GM19467 (cell line): ENCODE results near the gene NIBAN1.
"Not testable (repeated sequence)": the region's sequence is repeated elsewhere in the genome, so short reads cannot be mapped to it uniquely, and the experiment has no call there.

Experiments
- ATAC-seq: cut with Tn5 transposase; IDR thresholded peaks from one replicate; pipeline ENCODE4 v1.9.1; 2021; ENCODE audit warnings: mild to moderate bottlenecking, moderate library complexity; ENCODE audit not compliant: unreplicated experiment

The NIBAN1 gene

GRCh38 chr1:184974056-184974836 lies at the start of gene NIBAN1:
TSS of gene NIBAN1 (minus strand) at chr1:184974508. CDS start at chr1:184974356, 152 bp downstream.
- ATAC-seq = peak; percentile 62

- no peak for ATAC-seq
Observed at GRCh38 chr1:185017966-185018365, 43.7 kb upstream of the NIBAN1 start.

GRCh38 chr1:185017338-185017737 lies 43.0 kb upstream of the NIBAN1 start:
- ATAC-seq = no peak

GRCh38 chr1:185016880-185017279 lies 42.6 kb upstream of the NIBAN1 start:
- no peak for ATAC-seq

DNA sequence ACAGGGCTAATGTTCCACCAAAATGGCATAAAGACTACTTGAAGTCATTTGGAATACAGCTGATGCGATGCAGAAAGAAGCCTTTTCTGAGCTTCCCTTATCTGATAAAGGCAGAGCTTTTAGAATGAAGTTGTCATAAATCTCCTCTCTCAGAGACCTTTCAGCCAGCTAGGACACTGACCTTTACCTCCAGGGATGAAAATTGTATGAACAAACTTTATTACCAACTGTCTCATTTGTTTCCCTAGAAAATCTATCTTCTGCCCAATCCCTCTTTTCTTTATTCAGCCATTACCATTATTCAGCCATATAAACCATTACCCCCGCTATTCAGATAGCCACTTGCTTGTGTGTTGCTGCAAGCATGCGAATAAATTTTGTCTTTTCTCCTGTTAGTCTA lies 41.3 kb upstream of the NIBAN1 start:
- ATAC-seq = no peak

DNA sequence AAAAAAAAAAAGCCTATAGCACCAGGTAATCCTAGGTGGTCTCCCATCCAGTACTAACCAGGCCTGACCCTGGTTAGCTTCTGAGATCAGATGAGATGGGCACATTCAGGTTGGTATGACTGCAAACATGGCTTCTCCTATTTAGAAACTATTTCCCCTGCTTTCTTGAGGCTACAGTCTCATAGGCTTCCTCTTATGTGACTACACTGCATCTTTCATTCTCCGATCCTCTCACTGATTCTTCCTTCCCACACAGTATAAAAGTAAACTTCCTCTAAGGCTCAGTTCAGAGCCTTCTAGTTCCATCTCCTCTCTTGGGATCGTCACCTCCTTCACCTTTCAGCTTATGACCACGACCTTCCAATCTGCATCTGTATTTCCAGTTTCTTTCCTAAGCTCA lies 40.6 kb upstream of the NIBAN1 start:
- ATAC-seq = no peak

DNA sequence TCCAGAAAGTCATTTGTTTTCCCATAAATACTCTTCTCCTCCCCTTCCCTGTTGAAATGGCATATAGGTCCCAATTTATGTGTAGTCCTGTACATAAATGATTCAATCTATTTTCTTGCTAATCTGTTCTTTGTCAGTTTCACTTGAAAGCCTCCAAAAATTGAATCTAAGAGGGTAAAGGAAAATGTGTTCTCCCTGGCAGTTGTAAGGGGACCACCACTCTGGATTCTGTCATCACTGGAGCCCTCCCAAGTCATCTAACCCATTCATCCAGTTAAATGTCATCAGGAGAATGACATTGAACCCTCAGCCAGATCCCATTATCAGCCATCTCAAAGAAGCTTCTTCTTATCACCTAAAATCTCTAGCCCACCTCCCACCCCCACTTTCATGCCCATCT lies 36.1 kb upstream of the NIBAN1 start:
- ATAC-seq = no peak

GRCh38 chr1:185008838-185009237 lies 34.5 kb upstream of the NIBAN1 start:
- no peak for ATAC-seq

GRCh38 chr1:185001312-185001880 lies 27.1 kb upstream of the NIBAN1 start:
- ATAC-seq = not testable (repeated sequence)

- not testable (repeated sequence) for ATAC-seq
Observed at GRCh38 chr1:184999974-185000373, 25.7 kb upstream of the NIBAN1 start.

GRCh38 chr1:184994301-184994700 lies 20.0 kb upstream of the NIBAN1 start:
- ATAC-seq = no peak

DNA sequence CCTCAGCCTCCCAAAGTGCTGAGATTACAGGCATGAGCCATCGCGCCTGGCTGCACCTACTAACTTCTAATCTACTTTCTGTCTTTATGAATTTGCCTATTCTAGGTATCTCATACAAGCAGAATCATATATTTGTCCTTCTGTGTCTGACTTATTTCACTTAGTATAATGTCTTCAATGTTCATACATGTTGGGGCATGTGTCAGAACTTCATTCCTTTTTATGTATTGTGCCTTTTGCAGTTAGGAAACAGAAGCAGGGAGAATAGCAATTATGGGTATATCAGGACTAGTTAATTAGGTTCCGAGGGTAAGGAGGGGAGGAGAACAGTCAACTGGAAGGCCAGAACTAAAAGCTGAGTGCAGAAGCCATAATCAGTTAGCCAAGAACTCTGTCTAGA lies 18.0 kb upstream of the NIBAN1 start:
- ATAC-seq = no peak

DNA sequence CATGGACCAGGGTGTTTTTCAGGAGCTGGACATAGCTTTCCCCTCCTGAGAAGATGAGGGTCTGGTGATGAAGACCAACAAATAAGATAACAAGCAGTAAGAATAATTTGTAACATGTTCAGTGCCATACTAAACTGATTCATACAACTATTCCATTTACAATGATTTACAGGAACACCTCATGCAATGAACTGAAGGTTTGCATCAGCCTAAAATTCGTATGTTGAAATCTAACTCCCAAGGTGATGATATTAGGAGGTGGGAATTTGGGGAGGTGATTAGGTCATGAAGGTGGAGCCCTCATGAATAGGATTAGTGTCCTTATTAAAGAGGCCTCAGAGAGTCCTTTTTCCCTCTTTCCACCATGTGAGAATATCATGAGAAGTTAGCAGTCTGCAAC lies 15.9 kb upstream of the NIBAN1 start:
- no peak for ATAC-seq

- no peak for ATAC-seq
Observed at GRCh38 chr1:184988506-184988905, 14.2 kb upstream of the NIBAN1 start.

GRCh38 chr1:184987696-184988095 lies 13.4 kb upstream of the NIBAN1 start:
- ATAC-seq = no peak

DNA sequence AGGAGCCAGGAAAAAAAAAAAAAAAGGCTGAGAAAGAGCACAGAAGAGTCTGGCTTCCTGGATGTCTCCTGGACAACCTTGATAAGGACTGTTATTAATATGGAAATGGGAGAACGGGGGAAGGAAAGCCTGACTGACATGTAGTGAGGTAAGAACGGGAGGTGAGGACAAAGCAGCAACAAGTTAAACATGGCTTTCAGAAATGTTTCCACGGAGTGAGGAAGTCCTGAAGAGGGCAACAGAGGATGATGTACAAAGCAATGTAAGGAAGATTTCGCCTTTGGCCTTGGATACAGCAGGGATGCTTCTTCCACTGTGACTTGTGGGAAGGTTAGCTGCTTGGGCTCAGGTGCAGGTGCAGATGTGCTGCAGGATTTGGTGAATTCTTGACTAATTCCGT lies 11.9 kb upstream of the NIBAN1 start:
- no peak for ATAC-seq

DNA sequence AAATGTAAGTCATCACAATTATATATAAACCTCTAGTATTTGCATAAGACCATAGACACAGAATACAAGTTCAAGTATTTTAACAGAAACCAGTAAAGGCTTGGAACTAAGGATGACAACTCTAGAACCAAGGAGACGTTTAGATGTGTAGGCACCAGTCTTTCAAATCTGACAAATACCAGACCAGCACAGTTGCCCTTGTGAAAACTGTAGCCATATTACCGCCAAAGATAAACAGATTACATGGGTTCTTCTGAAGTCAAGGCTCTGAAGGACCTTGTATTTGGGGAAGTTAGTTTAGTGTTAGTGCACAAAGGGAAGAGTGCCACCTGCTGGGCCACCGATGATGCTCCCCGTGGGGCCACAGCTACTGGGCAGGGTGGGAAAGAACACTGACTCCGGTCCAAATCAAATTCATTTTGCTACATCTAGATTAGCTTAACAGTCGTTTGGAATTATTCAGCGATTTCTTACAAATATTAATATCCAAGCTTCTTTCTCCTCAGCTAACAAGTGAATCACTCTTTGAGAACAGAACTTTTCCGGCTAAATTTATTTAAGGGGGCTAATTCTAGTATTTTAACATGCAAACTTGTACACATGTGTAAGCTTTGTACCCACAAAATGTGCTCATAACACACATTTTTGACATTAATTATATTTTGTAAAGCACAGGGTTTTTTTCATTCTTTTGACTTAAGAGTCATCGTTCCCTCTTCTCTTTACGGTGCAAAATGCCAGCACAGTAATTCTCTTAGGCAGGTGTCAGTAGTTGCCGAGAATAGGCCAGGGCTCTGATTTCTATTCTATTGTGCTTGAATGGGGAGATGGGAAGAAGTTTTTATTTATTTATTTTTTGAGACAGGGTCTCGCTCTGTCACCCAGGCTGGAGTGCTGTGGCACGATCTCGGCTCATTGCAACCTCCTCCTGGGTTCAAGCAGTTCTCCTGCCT lies 8.0 kb upstream of the NIBAN1 start:
- ATAC-seq = peak; percentile 97

DNA sequence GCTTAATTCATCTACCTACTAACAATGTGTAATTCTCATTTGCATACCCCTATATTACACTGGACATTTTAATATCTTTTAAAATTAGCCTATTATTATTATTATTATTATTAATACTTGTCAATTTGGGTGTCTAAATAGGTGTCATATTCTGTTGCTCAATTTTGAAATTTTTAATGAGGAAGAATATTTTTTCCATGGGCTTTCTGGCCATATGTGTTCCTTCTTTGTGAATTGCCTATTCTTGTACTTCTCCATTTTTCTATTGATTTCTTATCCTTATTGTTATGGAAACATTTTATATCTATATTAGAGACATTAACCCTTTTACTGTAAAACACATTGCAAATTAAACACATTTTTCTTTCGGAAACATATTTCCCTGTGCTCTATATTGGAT lies 6.4 kb upstream of the NIBAN1 start:
- no peak for ATAC-seq

DNA sequence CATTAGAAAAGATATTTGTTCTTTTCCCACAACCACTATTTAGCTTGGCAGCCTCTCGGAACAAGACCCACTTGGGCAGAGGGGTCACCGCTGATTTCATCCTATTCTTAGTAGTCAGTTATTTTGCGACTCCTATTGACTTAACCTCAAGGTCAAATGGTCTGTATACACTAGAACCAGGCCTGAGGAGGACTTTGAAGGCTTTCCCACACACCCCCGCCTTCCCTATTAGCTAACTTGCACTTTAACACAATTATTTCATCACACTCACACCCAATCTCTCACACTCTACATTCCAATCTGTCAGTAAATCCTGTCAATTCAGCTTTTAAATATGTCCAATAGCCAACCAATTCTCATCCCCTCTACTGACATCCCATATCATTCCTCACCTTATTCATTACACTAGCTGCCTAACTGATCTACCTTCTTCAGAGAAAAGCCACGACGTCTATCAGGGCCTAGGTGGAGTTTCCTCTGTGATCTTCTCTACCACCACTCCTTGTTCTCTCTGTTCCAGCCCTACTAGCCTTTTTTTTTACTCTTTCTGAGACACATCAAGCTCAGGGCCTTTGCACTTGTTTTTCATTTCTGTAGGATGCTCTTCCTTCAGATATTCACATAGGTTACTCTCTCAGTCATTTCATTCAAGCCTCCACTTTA lies 1.0 kb upstream of the NIBAN1 start:
- ATAC-seq = no peak

GRCh38 chr1:184974837-184975115 lies 468 bp upstream of the NIBAN1 start:
- ATAC-seq = no peak
